HG03103 (cell line): ENCODE results near the gene KIF7.

Experiments used
- ATAC-seq: cut with Tn5 transposase; IDR thresholded peaks from one replicate; pipeline ENCODE4 v1.9.1; 2021; ENCODE audit warnings: low read depth; ENCODE audit not compliant: unreplicated experiment

KIF7 gene

GRCh38 chr15:89649013-89649625, 6.1 kb downstream of the KIF7 start:
- ATAC-seq, result no peak

DNA sequence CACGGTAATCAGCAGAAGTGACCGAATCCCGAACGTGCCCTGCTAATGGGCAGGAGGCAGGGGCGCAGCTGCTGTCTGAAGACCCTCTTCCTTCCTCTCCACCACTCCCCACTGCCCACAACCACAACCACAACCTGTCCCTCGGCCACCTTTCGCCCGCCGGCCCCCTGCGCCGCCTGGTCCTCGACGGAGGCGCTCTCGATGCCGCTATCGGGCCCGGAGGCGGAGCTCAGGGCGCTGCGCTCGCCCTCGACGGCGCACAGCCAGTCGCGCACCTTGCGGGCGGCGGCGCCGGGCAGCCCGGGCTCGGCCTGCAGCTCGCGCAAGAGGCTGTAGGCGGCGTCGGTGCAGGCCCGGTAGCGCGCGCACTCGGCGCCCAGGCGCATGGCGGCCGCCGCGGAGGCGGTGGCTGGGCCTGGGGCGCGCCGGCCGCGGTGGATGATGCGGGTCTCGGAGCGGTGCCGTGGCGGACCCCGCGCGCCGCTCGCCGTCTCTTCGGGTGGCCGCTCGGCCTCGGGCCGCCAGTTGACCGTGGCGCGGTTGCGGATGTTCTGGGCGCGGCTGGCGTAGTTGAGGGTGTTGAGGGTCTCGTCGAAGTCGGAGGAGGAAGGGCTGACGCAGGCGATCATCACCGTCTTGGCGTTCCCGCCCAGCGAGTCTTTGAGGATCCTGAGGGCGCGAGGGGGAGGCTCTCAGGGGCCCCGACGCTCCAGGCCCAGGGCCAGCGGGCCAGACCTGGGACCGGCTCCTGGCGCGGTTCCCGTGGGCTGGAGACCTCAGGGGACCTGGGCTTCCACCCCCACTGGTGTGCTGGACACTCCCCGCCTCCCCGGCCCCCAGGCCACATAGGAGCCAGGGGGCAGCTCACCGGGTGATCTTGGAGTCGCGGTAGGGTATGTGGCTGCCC, 6.9 kb downstream of the KIF7 start:
- no peak for ATAC-seq

GRCh38 chr15:89647191-89647851, 7.9 kb downstream of the KIF7 start:
- ATAC-seq, result no peak

DNA sequence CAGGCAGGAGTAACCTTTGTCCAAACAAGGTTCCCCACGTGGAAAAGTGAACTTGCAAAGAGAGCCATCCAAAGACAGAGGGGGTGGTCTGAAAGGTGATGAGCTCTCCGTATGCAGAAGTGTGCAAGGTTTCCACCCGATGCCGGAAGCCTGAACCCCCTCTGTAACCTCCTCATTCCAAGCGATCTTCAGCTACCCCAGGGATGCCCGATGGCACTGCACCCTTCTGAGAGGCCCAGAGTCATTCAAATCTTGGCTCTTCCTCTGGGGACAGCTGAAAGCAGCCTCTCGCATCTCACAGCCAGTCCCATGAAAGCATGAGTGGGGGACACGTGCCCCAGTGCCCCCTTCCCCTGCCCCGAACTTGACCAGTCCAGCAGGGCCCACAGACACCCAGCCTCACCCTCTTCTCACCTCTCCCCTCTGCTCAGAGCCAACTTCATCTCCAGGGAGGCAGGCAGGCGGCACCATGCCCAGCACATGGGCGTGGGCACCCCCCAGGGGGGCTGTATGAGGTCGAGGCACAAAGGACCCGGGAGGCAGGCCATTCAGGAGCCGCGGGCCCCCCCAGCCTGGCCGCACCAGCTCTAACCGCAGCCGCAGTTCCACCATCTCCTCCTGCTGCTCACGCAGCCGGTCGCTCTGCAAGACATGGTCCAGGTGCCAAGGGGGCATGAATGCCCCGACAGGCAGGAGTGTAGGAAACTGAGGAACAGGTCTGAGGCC, 8.7 kb downstream of the KIF7 start:
- ATAC-seq, result no peak

DNA sequence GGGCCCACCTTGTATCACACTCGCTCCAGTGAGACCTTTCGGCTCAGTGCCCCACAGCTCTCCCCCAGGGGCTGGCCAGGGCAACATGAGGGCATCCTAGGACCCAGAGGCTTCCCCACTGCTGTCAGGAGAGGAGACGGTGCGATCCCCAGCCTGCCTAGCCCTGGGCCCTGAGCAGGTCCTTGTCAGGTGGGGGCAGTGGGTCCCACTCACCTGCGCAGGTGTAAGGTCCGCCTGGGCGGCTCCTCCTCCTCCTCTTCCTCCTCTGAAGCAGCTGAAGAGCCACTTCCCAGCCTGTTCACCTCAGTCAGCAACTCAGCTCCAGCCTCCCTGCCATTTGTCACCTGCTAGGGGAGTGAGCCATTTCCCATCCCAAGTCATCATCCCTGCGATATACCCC, 9.6 kb downstream of the KIF7 start:
- no peak for ATAC-seq

DNA sequence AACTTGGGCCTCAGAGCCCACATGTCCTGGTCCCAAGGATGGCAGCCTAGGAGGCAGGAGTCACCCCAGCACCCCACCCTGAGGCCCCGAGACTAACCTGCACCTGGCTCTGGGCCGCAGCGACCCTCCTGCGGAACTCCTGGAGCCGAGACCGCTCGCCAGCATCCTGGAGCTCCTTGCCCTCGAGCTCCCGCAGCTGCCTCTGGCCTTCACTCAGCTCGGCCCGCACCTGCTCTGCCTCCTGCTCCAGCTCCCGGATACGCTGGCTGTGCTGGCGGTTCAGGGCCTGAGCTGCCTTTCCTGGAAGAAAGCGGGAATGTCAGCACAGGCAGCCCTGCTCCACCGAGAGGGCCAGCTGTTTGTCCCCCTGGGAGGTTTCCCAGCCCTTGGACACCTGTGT, 13.2 kb downstream of the KIF7 start:
- ATAC-seq, result no peak

- ATAC-seq, result no peak
Measured at GRCh38 chr15:89641053-89641452, 14.2 kb downstream of the KIF7 start.

- no peak for ATAC-seq
Measured at GRCh38 chr15:89640245-89640644, 15.0 kb downstream of the KIF7 start.

DNA sequence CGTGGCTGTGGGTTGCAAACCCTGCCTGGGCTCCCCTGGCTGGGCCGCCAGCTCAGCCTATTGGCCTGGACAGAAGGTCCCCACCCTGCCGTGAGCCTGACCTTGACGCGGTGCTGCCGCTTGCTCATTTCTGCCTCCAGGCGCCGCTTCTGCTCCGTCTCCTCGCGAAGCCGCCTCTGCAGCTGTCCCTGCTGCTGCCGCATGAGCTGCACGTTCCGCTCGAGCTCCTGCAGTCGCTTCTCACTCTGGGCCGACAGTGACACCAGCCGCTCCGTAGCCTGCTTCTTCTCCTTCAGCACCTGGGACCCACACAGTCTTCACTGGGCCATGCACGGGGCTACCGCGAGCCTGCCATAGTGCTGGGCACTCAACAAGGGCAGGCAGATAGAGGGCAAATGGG, 21.7 kb downstream of the KIF7 start:
- no peak for ATAC-seq

DNA sequence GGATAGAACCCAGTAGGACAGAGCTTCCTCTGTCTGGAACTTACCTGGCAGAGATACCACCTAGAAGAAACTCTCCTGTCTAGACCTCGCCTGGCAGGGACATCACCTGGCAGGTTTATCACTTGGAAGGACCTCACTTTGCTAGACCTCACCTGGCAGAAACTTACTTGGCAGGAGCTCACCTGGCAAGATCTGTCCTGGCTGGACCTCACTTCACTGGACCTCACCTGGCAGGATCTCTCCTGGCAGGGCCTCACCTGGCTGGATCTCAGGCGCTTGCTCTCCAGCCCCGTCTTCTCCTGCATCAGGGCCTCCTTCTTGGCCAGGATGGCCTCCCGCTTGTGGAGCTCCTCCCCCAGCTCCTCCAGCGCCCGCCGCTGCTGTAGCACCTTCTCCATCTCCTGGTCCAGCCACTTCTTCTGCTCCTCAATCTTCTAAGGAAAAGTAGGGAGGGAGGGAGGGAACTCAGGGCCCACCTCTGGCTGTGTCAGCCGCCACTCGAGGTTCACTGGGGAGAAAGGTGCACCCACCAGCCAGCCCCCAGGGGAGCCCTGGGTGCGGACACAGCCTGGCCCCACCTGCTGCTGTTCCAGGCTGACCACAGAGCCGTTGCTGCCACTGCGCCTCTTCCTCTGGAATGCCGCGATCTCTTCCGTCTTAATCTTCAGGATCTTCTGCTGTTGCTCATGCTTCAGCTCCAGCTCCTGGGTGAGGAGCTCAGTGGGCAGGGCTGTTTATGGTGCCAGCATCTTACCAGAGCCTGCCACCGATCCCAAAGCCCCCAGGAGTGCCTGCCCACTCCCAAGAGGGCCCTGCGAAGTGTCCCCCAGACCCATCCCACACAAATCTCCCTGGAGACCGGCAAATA, 22.5 kb downstream of the KIF7 start:
- ATAC-seq, result no peak

DNA sequence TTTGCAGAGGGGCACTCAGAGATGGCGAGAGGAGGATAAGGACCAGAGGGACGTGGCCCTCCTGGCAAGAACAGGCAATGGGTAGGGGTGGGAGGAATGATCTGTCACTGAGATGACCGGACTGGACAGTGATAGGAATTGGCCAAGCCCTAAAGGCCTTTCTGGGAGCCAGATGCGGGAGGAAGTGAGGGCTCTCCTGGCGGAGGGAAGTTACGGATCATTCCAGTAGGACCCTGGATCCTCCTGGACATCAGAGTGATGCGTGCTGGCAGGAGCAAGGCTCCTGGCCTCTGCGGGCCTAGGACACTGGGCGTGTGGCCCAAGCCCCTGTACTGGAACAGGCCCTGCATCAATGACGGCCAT, 23.4 kb downstream of the KIF7 start:
- no peak for ATAC-seq

DNA sequence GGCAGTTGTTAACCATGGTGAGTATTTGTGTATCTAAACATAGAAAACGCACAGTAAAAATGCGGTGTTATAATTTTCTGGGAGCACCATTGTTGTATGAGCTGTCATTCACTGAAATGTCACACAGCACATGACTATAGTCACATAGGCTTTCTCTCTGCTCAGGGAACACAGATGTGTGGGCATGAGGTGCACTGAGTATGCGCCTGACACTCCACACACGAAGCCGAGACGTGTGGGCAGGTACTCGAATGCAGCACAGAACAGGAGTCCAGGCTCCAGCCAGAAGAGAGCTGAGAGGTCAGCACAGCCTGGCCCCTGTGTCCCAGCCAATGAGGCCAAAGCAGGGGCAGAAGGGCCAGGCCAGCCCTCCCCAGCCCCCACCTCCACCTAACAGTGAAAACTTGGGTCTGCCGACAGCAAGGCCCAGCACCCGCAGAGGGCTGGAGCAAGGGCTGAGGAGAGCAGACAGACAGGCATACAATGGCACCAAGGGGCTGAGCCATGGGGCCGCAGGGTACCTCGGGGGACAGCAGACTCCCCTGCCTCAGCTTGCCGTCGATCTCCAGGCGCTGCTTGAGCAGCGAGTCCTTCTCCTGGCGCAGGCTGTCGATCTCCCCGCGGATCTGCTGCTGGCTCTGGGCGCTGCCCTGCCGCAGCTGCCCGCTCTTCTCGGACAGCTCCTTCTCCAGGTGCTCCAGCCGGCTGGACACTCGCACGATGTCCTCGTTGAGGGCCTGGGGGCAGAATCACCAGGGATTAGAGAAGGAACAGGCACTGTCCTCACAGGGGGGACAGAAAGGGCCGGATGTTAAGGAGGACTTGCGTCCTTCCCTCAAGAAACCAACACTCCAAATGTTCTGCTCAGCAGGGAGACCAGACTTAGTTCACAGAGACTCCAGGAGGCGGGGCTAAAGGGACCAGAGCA, 24.0 kb downstream of the KIF7 start:
- no peak for ATAC-seq

GRCh38 chr15:89630260-89630659, 25.0 kb downstream of the KIF7 start:
- no peak for ATAC-seq

GRCh38 chr15:89629829-89630228, 25.4 kb downstream of the KIF7 start:
- no peak for ATAC-seq

DNA sequence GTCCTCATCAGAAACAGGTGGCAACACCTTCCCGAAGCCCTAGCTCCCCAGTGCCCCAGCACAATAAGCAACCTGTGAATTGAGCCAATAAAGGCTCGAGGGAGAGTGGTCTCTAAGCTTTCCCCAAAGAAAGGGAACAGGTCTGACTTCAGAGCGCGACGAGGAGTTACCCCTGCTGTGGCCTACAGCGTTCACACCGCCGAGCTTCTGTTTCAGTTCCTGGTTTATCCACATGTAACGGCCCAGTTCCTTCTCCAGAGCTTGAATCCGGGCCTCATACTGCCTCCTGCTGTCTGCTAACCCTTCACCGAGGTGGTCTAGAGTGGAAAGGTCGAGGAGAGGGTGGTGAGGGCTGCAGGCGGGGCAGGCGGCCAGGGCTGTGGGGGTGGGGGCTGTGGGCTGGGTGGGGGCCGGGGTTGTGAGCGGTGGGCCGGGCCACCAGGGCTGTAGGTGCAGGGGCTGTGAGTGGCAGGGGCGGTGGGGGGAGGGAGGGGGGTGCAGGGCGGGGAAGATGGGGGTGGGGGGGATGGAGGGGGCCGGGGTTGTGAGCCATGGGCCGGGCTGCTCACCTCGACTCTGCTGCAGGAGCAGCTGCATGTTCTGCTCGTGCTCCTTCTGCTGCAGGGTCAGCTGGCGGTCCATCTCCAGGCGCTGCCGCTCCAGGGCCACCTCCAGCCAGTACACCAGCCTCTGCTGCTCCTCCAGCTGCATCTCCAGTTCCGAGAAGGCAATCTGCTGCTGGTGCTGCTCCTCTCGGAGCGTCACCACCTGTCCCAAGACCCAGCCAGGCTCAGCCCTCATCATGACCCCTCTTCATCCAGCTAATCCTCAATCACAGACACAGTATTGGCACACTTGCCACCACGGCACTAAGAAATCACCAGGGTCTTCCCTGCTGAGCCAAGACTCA, 26.2 kb downstream of the KIF7 start:
- no peak for ATAC-seq

- no peak for ATAC-seq
Measured at GRCh38 chr15:89628301-89628700, 27.0 kb downstream of the KIF7 start.

- ATAC-seq, result no peak
Measured at GRCh38 chr15:89627256-89627970, 27.9 kb downstream of the KIF7 start.
